Measurements from ENCODE around the gene GNAT3. TPM values are rescaled to one million over a fixed set of nuclear protein-coding genes. Genes with fewer than 3 reads are reported as not detected.

Gene GNAT3
- total and polyA plus RNA-seq, 2 of the 8 experiments (the other 6 are each of a cell fraction or from before 2014, with no cell fraction given), result not detected

Other genes starting within 250 kb of the GNAT3 start
- gene CD36, start 126.6 kb upstream of the GNAT3 start, total RNA-seq (2021; fragmentation: NEBNext Ultra II Directional; extraction: Animal tissue kit (Norgen Biotek cat#: 25700)), result 0.60 and 1.5 TPM in 2 replicates
- gene CD36, start 126.6 kb upstream of the GNAT3 start, polyA plus RNA-seq (2011; rRNA removed), result 0.13 and 0.33 TPM in 2 replicates

All from H1 (cell line).